IPS DF 19.7 (cell line): ENCODE measurements around the gene NF2.

ENCODE experiments used
- DNase-seq: peaks from one replicate; pipeline ENCODE4 v3.0.0-alpha.2; 2013; ENCODE audit warnings: low read depth, low spot score

Gene NF2

GRCh38 chr22:29630987-29631386, 27.6 kb downstream of the NF2 start:
- no peak for DNase-seq

- DNase-seq: no peak
Observed at GRCh38 chr22:29631725-29632124, 28.3 kb downstream of the NF2 start.

- DNase-seq: no peak
Observed at GRCh38 chr22:29632672-29633071, 29.2 kb downstream of the NF2 start.

DNA sequence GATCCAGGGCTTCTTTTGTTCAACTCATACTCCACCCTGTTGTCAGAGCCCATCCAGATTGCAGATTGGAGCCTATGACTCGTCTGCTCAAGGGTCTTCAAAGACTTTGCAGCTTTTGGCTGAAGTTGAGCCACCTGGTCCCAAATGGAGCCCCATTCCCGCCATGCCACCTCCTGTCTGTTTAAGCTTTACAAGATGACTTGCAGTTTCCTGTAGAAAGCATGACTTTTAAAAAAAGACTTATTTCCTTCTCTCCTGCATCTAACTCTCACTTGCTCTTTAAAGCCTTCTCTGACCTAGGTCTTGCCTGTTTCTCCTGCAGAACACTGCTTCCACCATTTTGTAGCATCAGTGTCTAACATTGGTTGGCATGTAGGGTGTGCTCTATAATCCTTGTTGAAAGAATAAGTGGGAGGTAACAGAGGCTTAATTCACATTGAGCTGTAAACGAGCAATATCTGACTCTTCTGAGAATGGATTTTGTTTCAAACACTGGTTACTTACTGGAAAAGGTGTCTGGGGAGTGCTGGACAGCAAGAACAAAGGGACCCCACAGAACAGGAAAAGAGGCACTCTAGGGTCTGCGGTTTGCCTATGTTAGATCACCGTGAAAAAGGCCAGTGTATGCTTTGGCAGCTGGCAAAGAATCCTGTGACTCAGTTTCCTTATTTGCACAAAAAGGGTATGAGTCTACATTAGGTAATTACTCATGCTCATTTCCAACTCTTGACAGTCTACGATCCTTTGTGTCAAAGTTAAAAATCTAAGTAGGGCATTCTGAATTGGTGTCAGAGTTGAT, 30.3 kb downstream of the NF2 start:
- DNase-seq: no peak

GRCh38 chr22:29634847-29635246, 31.4 kb downstream of the NF2 start:
- DNase-seq: no peak

DNA sequence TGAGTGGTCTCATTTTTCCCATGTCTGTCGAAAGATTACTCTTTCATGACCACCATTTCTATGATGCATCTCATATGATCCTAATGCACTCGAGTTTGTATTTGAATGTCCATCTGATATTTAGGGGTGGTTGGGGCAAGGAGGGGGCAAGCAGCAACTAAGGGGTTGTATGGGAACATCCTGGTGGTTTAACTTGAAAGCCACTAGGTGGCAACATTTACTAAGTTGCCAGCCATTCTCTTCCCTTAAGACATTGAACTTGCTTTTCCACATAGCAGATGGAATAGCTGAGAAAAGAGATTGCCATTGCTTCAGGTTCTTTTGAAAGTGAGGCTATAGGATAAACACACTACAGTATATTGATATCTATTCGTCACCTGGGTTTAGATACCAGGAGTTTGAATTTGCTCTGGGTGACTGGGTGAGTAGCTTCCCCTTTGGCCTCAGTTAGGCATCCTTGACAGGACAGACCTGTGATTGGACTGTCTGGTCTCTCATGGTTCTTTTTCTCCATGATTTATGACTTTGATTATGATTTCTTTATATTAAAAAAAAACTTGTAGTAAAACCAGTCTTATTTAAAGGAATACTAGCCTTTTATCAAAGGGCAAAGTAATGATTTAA, 32.4 kb downstream of the NF2 start:
- DNase-seq: peak; percentile 20

- no peak for DNase-seq
Observed at GRCh38 chr22:29636751-29637150, 33.3 kb downstream of the NF2 start.

- DNase-seq: no peak
Observed at GRCh38 chr22:29637181-29637580, 33.7 kb downstream of the NF2 start.

- no peak for DNase-seq
Observed at GRCh38 chr22:29638678-29639077, 35.2 kb downstream of the NF2 start.

- no peak for DNase-seq
Observed at GRCh38 chr22:29639096-29639495, 35.7 kb downstream of the NF2 start.

GRCh38 chr22:29641042-29641699, 37.7 kb downstream of the NF2 start:
- DNase-seq: no peak

DNA sequence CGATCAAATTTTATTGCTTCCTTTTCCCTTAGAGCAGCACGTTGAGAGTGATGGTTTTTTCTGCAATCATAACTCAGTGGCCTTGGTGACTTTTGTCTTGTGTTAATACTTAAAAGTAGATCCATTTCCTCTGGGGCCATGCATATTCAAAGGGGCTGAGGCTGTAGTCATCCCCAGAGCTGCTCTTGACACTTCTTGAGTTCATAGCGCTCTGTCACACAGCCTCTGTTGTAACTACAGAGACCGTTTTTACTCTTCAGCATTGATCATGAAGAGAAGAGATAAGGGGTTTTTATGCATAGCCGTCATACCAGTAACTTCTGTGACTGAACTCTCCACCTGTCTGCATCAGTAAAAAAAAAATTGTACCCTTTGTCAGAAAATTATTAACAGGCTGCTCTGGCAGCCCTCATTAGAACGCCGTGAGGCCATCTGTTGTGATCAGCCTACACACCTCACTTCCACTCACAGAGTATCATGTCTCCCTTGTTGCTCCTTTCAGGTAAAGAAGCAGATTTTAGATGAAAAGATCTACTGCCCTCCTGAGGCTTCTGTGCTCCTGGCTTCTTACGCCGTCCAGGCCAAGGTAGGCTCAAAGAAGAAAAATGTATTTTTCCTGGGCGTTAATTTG, 38.4 kb downstream of the NF2 start:
- DNase-seq: no peak

- no peak for DNase-seq
Observed at GRCh38 chr22:29642694-29643093, 39.3 kb downstream of the NF2 start.

GRCh38 chr22:29647954-29648737, 44.7 kb downstream of the NF2 start:
- no peak for DNase-seq

DNA sequence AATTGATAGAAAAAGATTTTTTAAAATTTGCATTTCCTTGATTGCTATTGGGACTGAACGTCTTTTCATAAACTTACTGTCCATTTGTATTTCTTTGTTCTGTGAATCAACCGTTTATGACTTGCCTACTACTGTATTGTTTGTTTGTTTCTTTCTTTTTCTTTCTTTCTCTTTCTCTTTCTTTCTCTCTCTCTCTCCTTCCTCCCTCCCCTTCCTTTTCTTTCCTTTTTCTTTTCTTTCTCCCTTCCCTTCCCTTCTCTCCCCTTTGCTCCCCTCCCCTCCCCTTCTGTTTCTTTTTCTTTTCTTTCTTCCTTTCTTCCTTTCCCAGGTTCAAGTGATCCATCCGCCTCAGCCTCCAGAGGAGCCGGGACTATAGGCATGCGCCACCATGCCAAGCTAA, 46.9 kb downstream of the NF2 start:
- no peak for DNase-seq

DNA sequence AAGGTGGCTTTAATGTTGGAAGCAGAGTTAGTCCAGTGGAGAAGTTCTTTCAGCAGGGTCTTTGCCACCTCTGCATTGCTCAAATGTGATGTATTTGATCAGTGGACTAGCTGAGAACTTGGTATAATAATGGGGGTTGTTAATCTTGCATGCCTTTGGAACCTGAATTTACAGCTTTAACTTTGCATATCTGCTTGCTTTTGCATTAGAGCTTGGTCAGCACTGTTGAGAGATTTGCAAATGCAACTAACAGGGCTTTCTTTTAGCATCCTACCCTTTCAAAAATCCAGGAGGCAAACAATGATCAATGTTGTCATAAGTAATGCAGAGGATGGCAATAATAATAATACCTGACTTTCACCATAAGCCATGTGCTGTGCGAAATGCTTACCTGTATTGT, 48.2 kb downstream of the NF2 start:
- no peak for DNase-seq

GRCh38 chr22:29654420-29654819, 51.0 kb downstream of the NF2 start:
- no peak for DNase-seq

DNA sequence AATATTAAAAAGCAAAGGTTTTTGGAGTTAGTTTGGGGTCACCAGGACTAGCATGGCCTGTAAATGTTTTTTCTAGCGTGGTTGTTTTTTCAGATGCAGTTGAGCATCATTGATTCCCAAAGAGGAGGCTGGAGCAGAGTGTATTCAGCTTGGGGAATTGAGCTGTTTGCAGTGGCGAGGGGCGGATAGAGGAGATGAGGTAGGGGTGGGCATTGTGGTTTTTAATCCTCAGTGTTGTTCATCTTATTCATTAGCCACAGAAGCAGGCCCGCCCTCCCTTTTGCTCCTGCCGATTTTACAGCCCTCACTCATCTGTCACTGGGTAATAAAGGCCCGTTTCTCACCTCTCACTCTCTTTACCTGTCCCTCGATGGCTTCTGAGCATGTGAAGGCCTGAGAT, 51.4 kb downstream of the NF2 start:
- no peak for DNase-seq

GRCh38 chr22:29658176-29658575, 54.7 kb downstream of the NF2 start:
- no peak for DNase-seq

DNA sequence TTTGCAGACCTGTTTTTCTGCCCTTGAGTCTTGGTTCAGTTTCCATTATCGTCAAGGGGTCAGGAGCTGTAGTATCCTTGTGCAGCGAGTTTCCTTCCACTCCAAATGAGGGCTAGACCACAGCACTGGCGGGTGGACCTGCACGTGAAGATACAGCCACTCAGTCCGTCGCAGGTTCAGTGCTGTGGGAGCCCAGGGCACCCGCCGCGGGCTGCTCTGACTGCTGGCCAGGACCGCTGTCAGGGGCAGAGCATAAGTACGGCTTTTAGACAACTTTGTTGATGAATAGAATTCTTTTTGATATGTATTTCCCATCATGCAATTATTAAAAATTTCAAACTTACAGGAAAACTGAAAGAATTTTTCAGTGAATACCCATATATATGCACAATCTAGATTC, 56.6 kb downstream of the NF2 start:
- DNase-seq: no peak

- no peak for DNase-seq
Observed at GRCh38 chr22:29661336-29661735, 57.9 kb downstream of the NF2 start.
